ENCODE measurements around the gene PEMT. TPM values are rescaled to one million over a fixed set of nuclear protein-coding genes. Genes with fewer than 3 reads are reported as not detected.

PEMT gene
- total and polyA plus RNA-seq, 2 donors (not counting 1 experiment from before 2014, with no cell fraction given): 10.7 to 20.3 TPM

GRCh38 chr17:17509601-17510425 is 81.7 kb downstream of the PEMT start:
- Mint-ChIP-seq H3K4me1 (no peaks in the 10 kb centered on the region), H3K9me3 (ENCODE audit: insufficient read depth) (no peaks in the 10 kb centered on the region), H3K27me3 (no peaks in the 10 kb centered on the region), H3K4me3 (no peak overlapping the region), H3K27ac (no peak overlapping the region)
- intact Hi-C loops (cut with micrococcal nuclease): no loop called here
- Histone ChIP-seq H3K4me1 (ENCODE audit: control insufficient read depth in 2 of 2, insufficient read depth in 2 of 2, low read length in 2 of 2) (no peaks in the 10 kb centered on the region), H2AFZ (ENCODE audit: insufficient read depth, low read depth, low read length, poor library complexity, severe bottlenecking) (no peak overlapping the region), H3K36me3 (replicated peaks in 1 of 2; ENCODE audit: control extremely low read depth in 1 of 2, control insufficient read depth in 1 of 2, extremely low read depth in 1 of 2, insufficient read depth in 2 of 2, low read length in 1 of 2) (no peaks in the 10 kb centered on the region), H3K9ac (ENCODE audit: low read length) (no peak overlapping the region), H3K4me2 (replicated peaks; ENCODE audit: low read depth, low read length, poor library complexity, severe bottlenecking) (no peak overlapping the region), H3K79me2 (ENCODE audit: control insufficient read depth, insufficient read depth, low read length) (no peaks in the 10 kb centered on the region), H3K27ac (ENCODE audit: low read length in 2 of 2) (no peak overlapping the region), H4K20me1 (ENCODE audit: control insufficient read depth, insufficient read depth, low read length, poor library complexity, severe bottlenecking) (no peaks in the 10 kb centered on the region), H3K4me3 (ENCODE audit: control extremely low read depth in 1 of 5, extremely low read depth in 1 of 5, insufficient read depth in 1 of 5, low read depth in 2 of 5, low read length in 4 of 5) (no peak overlapping the region), H3K9me3 (ENCODE audit: control extremely low read depth in 1 of 3, control insufficient read depth in 2 of 3, insufficient read depth in 1 of 3, low read length in 2 of 3) (no peaks in the 10 kb centered on the region), H3K27me3 (replicated peaks in 1 of 4; ENCODE audit: control extremely low read depth in 1 of 4, control insufficient read depth in 3 of 4, insufficient read depth in 4 of 4, low read length in 3 of 4) (no peaks in the 10 kb centered on the region)
- no peak for ATAC-seq (ENCODE audit: low read depth)
- WGBS (ENCODE audit: insufficient coverage): 83% methylated on average over 21 of the region's 21 CpGs
- DNase-seq: no peak
- ChIA-PET POLR2A (interaction anchor here (0.6 kb wide), 1 partner anchor 240 kb away, joined by 8 read pairs; no protein-coding TSS in a partner anchor), CTCF (no interaction called here)
- TF ChIP-seq CTCF (IDR thresholded peaks at IDR 0.05) (no peak), EZH2 (IDR thresholded peaks at IDR 0.05; ENCODE audit: borderline replicate concordance, insufficient read depth, low read depth, low read length, poor library complexity, severe bottlenecking) (no peak)
